ENCODE data around the gene PLEKHG5. TPM values are rescaled to one million over a fixed set of nuclear protein-coding genes. Genes with fewer than 3 reads are reported as not detected.
A peak's percentile ranks its signal among the peaks of the same experiment; 100 is the strongest.

Gene PLEKHG5
- total and polyA plus RNA-seq, 10 donors, result 6.4 to 120 (median 59.4) TPM

- intact Hi-C loops (cut with DNase I; ENCODE audit: low total_unique reads), result no loop called here
- peaks cover 0 to 50% (median 5%) of the 10 kb centered on the region in 7 donors for H3K27me3 ChIP-seq (replicated peaks in 1 of 7)
- peaks cover 22 to 92% (median 70%) of the 10 kb centered on the region in 6 donors for H3K4me1 ChIP-seq
- WGBS, 5 donors, result 52 to 78% (median 63%) methylated on average over 3 to 4 of the region's 4 CpGs
- H3K27ac ChIP-seq, result peak overlapping the region; percentile 26 to 86 (median 78)
- DNase-seq, result peak; percentile 72
- TF ChIP-seq POLR2AphosphoS5 (IDR thresholded peaks at IDR 0.05) (no peak), POLR2A (IDR thresholded peaks at IDR 0.05) (no peak), CTCF (IDR thresholded peaks at IDR 0.05 in 8 of 11, conservative IDR thresholded peaks at IDR 0.05 in 3 of 11) (no peak)
- H3K9me3 ChIP-seq, result no peaks in the 10 kb centered on the region
- no peak overlapping the region for H3K4me3 ChIP-seq
- H3K36me3 ChIP-seq, result no peaks in the 10 kb centered on the region
These were observed 7.8 kb upstream of the PLEKHG5 start for GRCh38 chr1:6499296-6499695.

- peak; percentile 66 for DNase-seq
- Histone ChIP-seq H3K36me3 (no peaks in the 10 kb centered on the region), H3K27me3 (replicated peaks in 1 of 7) (peaks cover 0 to 50% (median 5%) of the 10 kb centered on the region in 7 donors), H3K4me3 (peak overlapping the region in 1 of 8 donors; percentile 80), H3K27ac (peak overlapping the region; percentile 26 to 86 (median 78)), H3K9me3 (no peaks in the 10 kb centered on the region), H3K4me1 (peaks cover 22 to 96% (median 71%) of the 10 kb centered on the region in 6 donors)
- WGBS, 5 donors, result 38 to 69% (median 61%) methylated on average over 6 to 13 of the region's 13 CpGs
- TF ChIP-seq POLR2AphosphoS5 (IDR thresholded peaks at IDR 0.05) (no peak), CTCF (IDR thresholded peaks at IDR 0.05 in 8 of 11, conservative IDR thresholded peaks at IDR 0.05 in 3 of 11) (no peak), POLR2A (IDR thresholded peaks at IDR 0.05) (no peak)
- intact Hi-C loops (cut with DNase I; ENCODE audit: low total_unique reads), result no loop called here
These were observed 7.2 kb upstream of the PLEKHG5 start for GRCh38 chr1:6498576-6499111.

- peak; percentile 73 for DNase-seq
- peaks cover 0 to 50% (median 5%) of the 10 kb centered on the region in 7 donors for H3K27me3 ChIP-seq (replicated peaks in 1 of 7)
- H3K4me1 ChIP-seq, result peaks cover 21 to 96% (median 73%) of the 10 kb centered on the region in 6 donors
- no peaks in the 10 kb centered on the region for H3K36me3 ChIP-seq
- H3K27ac ChIP-seq, result peak overlapping the region in 6 of 8 donors; percentile 48 to 86 (median 81)
- H3K9me3 ChIP-seq, result no peaks in the 10 kb centered on the region
- H3K4me3 ChIP-seq, result peak overlapping the region; percentile 33 to 80 (median 54)
- TF ChIP-seq POLR2AphosphoS5 (IDR thresholded peaks at IDR 0.05) (no peak), POLR2A (IDR thresholded peaks at IDR 0.05) (no peak), CTCF (IDR thresholded peaks at IDR 0.05 in 8 of 11, conservative IDR thresholded peaks at IDR 0.05 in 3 of 11) (no peak)
- 25 to 50% (median 48%) methylated on average over 9 to 20 of the region's 20 CpGs for WGBS, 5 donors
- intact Hi-C loops (cut with DNase I; ENCODE audit: low total_unique reads), result no loop called here
These were observed 6.6 kb upstream of the PLEKHG5 start for GRCh38 chr1:6497867-6498575.

GRCh38 chr1:6497215-6497866 is 5.9 kb upstream of the PLEKHG5 start:
- DNase-seq, result peak; percentile 84
- Histone ChIP-seq H3K27ac (peak overlapping the region; percentile 41 to 86 (median 80)), H3K27me3 (replicated peaks in 1 of 7) (peaks cover 0 to 47% (median 5%) of the 10 kb centered on the region in 7 donors), H3K4me3 (peak overlapping the region; percentile 39 to 80 (median 54)), H3K9me3 (no peaks in the 10 kb centered on the region), H3K36me3 (no peaks in the 10 kb centered on the region), H3K4me1 (peaks cover 18 to 96% (median 72%) of the 10 kb centered on the region in 6 donors)
- 0 to 1% (median 0%) methylated on average over 3 to 74 of the region's 74 CpGs for WGBS, 5 donors
- intact Hi-C loops (cut with DNase I; ENCODE audit: low total_unique reads), result no loop called here
- TF ChIP-seq CTCF (IDR thresholded peaks at IDR 0.05 in 8 of 11, conservative IDR thresholded peaks at IDR 0.05 in 3 of 11) (no peak), POLR2AphosphoS5 (IDR thresholded peaks at IDR 0.05) (peak in 2 of 3 donors; percentile 62 to 68), POLR2A (IDR thresholded peaks at IDR 0.05) (no peak)

Measured in spleen (tissue), 11 donors.